Measurements from ENCODE around the gene HIVEP3. TPM values are rescaled to one million over a fixed set of nuclear protein-coding genes. Genes with fewer than 3 reads are reported as not detected.

The HIVEP3 gene
- total RNA-seq, 2 experiments from 2014 or later: 25.3 to 26.2 TPM

GRCh38 chr1:41631154-41631553 lies 287.6 kb downstream of the HIVEP3 start:
- Mint-ChIP-seq H3K27me3 (no peaks in the 10 kb centered on the region), H3K9me3 (no peaks in the 10 kb centered on the region), H3K4me3 (no peak overlapping the region), H3K27ac (no peak overlapping the region), H3K4me1 (ENCODE audit: low read depth) (peaks cover 76% of the 10 kb centered on the region), H3K36me3 (peaks cover 36% of the 10 kb centered on the region)
- ChIA-PET POLR2A (no interaction called here), CTCF (no interaction called here)
- intact Hi-C loops (cut with micrococcal nuclease): no loop called here
- no peak for DNase-seq

DNA sequence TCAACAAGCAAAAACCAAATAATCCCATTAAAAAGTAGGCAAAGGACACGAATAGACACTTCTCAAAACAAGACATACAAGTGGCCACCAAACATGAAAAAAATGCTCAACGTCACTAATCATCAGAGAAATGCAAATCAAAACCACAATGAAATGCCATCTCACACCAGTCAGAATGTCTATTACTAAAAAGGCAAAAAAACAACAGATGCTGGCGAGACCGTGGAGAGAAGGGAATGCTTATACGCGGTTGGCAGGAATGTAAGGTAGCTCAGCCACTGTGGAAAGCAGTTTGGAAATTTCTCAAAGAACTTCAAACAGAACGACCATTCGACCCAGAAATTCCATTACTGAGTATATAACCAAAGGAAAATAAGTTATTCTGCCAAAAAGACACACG lies 289.2 kb downstream of the HIVEP3 start:
- Mint-ChIP-seq H3K4me1 (ENCODE audit: low read depth) (peaks cover 74% of the 10 kb centered on the region), H3K27ac (no peak overlapping the region), H3K27me3 (no peaks in the 10 kb centered on the region), H3K4me3 (no peak overlapping the region), H3K36me3 (peaks cover 43% of the 10 kb centered on the region), H3K9me3 (no peaks in the 10 kb centered on the region)
- DNase-seq: no peak
- POLR2A ChIA-PET: interaction anchor here (1.3 kb wide), 1 partner anchor 31 kb away, joined by 3 read pairs; no protein-coding TSS in a partner anchor
- intact Hi-C loops (cut with micrococcal nuclease): no loop called here
- CTCF ChIA-PET: no interaction called here

- ChIA-PET CTCF (no interaction called here), POLR2A (no interaction called here)
- Mint-ChIP-seq H3K4me1 (ENCODE audit: low read depth) (peaks cover 75% of the 10 kb centered on the region), H3K36me3 (peaks cover 46% of the 10 kb centered on the region), H3K9me3 (no peaks in the 10 kb centered on the region), H3K27me3 (no peaks in the 10 kb centered on the region), H3K4me3 (no peak overlapping the region), H3K27ac (no peak overlapping the region)
- no peak for DNase-seq
- intact Hi-C loops (cut with micrococcal nuclease): no loop called here
Measured at GRCh38 chr1:41629141-41629540, 289.6 kb downstream of the HIVEP3 start.

DNA sequence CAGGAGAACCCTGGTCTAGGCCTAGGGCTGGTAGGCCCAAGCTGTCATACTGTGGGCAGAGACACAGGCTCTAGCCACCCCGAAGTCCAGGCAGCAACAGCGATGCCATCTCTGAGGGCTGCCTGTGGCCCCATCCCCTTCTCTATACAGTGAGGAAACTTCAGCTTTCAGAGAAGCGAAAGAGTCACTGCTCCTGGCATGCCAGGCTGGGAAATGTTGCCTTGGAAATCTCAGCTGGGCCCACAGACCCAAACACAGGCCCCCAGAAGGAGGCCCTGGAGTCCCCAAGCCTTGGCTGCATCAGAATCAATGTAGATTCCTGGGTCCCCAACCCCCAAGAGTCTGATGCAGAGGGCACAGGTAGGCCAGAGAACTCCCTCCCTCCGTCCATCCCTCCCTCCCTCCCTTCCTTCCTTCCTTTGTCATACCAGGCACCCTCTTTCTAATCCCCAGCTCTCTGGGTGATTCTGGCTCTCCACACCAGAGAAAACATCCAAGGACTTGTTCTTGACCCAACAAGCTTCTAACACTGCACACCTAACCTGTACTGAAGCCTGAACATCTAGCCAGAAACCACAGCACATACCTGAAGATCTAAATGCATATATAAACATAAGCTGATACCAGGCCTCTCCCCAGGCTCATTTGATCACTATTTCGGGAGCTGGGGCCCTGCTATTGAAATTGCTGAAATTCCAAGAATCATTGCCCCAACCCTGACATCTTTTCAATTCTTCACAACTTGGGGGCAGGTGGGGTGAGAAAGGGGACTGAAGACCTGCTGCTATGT lies 291.0 kb downstream of the HIVEP3 start:
- Mint-ChIP-seq H3K27me3 (no peaks in the 10 kb centered on the region), H3K9me3 (no peaks in the 10 kb centered on the region), H3K4me3 (no peak overlapping the region), H3K4me1 (ENCODE audit: low read depth) (peaks cover 75% of the 10 kb centered on the region), H3K36me3 (peaks cover 51% of the 10 kb centered on the region), H3K27ac (peak overlapping the region; percentile 71)
- POLR2A ChIA-PET: interaction anchor here (1.5 kb wide), 1 partner anchor 12 kb away, joined by 4 read pairs; no protein-coding TSS in a partner anchor
- DNase-seq: no peak
- CTCF ChIA-PET: no interaction called here
- intact Hi-C loops (cut with micrococcal nuclease): loop anchor here (1.0 kb wide), 1 partner anchor 12 kb away; no protein-coding TSS in a partner anchor

- DNase-seq: peak; percentile 88
Measured at GRCh38 chr1:41626616-41627375, 291.9 kb downstream of the HIVEP3 start.

DNA sequence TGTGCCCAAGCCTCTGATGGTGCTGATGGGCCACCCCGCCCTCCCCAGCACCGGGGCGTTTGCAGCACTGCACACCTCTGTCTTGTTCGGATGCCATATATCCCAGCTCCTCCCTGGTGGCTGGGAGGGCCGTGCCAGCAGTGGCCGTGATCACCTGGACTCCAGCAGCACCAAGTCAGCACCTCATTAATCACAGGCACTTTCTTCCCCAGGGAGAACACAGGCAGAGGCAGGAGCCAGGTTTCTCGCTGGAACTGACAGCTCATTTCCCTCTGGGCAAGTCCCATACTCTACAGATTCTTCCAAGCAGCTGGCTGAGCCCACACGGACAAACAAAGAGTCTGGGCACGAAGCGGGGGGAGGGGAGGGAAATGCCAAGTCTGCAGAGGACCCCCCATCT lies 292.6 kb downstream of the HIVEP3 start:
- H3K4me3 Mint-ChIP-seq: no peak overlapping the region
- CTCF ChIA-PET: no interaction called here
- no peaks in the 10 kb centered on the region for H3K27me3 Mint-ChIP-seq
- POLR2A ChIA-PET: no interaction called here
- no peak for DNase-seq
- peak overlapping the region; percentile 39 for H3K27ac Mint-ChIP-seq
- H3K4me1 Mint-ChIP-seq (ENCODE audit: low read depth): peaks cover 70% of the 10 kb centered on the region
- peaks cover 50% of the 10 kb centered on the region for H3K36me3 Mint-ChIP-seq
- intact Hi-C loops (cut with micrococcal nuclease): no loop called here
- H3K9me3 Mint-ChIP-seq: no peaks in the 10 kb centered on the region

More at GRCh38 chr1:41626616-41627375, 291.9 kb downstream of the HIVEP3 start:
- CTCF ChIA-PET: no interaction called here
- no peak overlapping the region for H3K4me3 Mint-ChIP-seq
- no peaks in the 10 kb centered on the region for H3K9me3 Mint-ChIP-seq
- peak overlapping the region; percentile 60 for H3K27ac Mint-ChIP-seq
- intact Hi-C loops (cut with micrococcal nuclease): loop anchor here (1.0 kb wide), 1 partner anchor 13 kb away; no protein-coding TSS in a partner anchor
- no peaks in the 10 kb centered on the region for H3K27me3 Mint-ChIP-seq
- POLR2A ChIA-PET: interaction anchor here (1.5 kb wide), 1 partner anchor 12 kb away, joined by 4 read pairs; no protein-coding TSS in a partner anchor
- H3K36me3 Mint-ChIP-seq: peaks cover 49% of the 10 kb centered on the region
- peaks cover 73% of the 10 kb centered on the region for H3K4me1 Mint-ChIP-seq (ENCODE audit: low read depth)

DNA sequence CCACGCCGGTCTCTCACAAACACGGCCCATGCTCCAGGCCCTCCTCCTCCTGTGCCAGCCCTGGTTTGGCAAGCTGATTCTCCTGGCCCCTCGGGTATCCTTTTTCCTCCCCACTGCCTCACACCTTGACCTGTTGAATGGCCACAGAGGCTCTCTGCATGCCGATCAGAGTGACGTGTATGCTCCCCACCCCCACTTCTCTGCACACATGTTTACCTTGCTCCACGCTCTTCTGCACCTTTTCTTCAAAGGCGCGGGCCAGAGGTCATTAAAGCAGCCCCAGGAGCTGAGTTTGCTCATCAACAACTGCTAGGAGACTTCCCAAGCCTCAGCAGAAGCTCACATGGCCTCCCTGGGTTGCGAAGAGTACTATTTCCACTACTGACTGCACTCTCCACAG lies 295.0 kb downstream of the HIVEP3 start:
- H3K27ac Mint-ChIP-seq: peak overlapping the region; percentile 29
- DNase-seq: no peak
- POLR2A ChIA-PET: no interaction called here
- CTCF ChIA-PET: no interaction called here
- H3K36me3 Mint-ChIP-seq: peaks cover 42% of the 10 kb centered on the region
- no peaks in the 10 kb centered on the region for H3K9me3 Mint-ChIP-seq
- no peaks in the 10 kb centered on the region for H3K27me3 Mint-ChIP-seq
- intact Hi-C loops (cut with micrococcal nuclease): no loop called here
- no peak overlapping the region for H3K4me3 Mint-ChIP-seq
- H3K4me1 Mint-ChIP-seq (ENCODE audit: low read depth): peaks cover 54% of the 10 kb centered on the region

DNA sequence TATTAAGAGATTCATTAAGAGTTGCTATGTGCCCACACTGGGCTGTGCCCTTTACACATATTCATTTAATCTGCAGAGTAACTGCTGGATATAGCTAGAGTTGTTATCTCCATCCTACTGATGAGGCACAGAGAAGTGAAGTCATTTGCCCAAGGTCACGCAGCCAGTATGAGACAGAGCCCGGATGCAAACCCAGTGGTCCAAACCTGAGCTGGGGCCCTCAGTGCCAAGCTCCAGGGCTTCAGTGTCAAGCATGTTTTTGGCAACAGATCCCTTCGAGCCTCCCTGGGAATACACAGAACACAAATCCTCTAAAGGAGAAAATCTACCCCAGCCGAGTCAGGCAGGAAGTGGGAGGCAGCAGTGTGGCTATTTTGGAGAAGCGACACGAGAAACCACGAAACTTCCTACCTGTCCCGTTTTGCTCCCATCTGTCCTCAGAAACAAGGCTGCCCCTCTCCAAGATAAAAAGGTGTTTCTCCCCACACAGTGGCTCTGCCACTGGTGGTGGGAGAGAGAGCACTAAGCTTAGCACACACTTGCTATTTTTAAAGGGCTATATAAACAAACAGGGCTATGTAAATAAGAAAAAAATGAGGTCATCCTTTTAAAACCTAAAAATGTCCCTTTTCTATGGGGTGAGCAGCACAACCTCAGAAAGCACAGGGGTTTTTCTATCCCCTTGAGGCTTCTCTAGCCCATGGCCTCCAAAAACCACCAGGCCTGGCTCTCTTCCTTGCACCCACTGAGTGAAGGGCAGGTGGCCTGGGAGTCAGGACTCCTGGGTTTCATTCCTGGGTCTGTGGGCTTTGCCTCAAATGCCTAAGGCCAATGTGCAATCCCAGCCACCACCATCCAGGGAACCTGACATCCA lies 295.6 kb downstream of the HIVEP3 start:
- peak overlapping the region; percentile 36 for H3K27ac Mint-ChIP-seq
- H3K4me3 Mint-ChIP-seq: no peak overlapping the region
- intact Hi-C loops (cut with micrococcal nuclease): no loop called here
- POLR2A ChIA-PET: no interaction called here
- H3K36me3 Mint-ChIP-seq: peaks cover 39% of the 10 kb centered on the region
- H3K9me3 Mint-ChIP-seq: no peaks in the 10 kb centered on the region
- CTCF ChIA-PET: no interaction called here
- no peak for DNase-seq
- H3K4me1 Mint-ChIP-seq (ENCODE audit: low read depth): peaks cover 50% of the 10 kb centered on the region
- no peaks in the 10 kb centered on the region for H3K27me3 Mint-ChIP-seq

DNA sequence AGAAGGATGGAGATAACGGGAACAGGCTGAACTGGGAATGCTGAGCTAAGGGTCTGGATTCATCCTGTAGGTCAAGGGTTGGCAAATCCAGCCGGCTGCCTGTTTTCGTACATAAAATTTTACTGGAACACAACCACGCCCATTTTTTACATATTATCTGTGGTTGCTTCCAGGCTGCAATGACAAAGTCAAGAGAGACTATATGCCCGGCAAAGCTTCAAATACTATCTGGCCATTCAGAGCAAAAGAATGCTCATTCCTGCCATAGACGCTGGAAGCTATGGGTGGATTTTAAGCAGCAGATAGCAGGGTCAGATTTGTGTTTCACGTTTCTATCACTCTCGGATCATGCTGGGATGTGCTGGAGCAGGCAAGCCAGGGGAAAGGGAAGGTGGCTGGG lies 296.3 kb downstream of the HIVEP3 start:
- peaks cover 45% of the 10 kb centered on the region for H3K4me1 Mint-ChIP-seq (ENCODE audit: low read depth)
- no peak overlapping the region for H3K4me3 Mint-ChIP-seq
- no peaks in the 10 kb centered on the region for H3K9me3 Mint-ChIP-seq
- H3K27ac Mint-ChIP-seq: no peak overlapping the region
- CTCF ChIA-PET: no interaction called here
- H3K27me3 Mint-ChIP-seq: no peaks in the 10 kb centered on the region
- no peak for DNase-seq
- intact Hi-C loops (cut with micrococcal nuclease): no loop called here
- POLR2A ChIA-PET: no interaction called here
- H3K36me3 Mint-ChIP-seq: peaks cover 33% of the 10 kb centered on the region

DNA sequence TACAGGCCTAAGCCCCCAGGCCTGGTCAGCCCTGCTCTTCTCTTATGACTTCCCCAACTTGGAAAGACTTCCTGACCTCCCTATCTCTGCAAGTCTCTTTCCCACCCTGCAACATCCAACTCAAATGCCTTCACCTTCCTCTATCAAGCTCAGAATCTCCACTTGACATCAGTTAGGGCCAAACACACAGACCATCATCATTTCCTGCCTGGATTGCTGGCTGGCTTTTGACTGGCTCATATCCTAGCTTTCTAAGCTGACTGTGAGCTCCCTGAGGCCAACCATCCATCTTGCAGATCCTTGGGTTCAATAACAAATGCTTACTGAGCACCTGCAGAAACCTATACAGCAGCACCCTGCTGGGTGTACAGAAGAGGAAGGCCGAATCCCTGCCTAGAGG lies 296.9 kb downstream of the HIVEP3 start:
- H3K9me3 Mint-ChIP-seq: no peaks in the 10 kb centered on the region
- peaks cover 40% of the 10 kb centered on the region for H3K4me1 Mint-ChIP-seq (ENCODE audit: low read depth)
- no peak overlapping the region for H3K4me3 Mint-ChIP-seq
- intact Hi-C loops (cut with micrococcal nuclease): no loop called here
- no peak overlapping the region for H3K27ac Mint-ChIP-seq
- H3K27me3 Mint-ChIP-seq: no peaks in the 10 kb centered on the region
- H3K36me3 Mint-ChIP-seq: peaks cover 31% of the 10 kb centered on the region
- POLR2A ChIA-PET: no interaction called here
- DNase-seq: no peak
- CTCF ChIA-PET: no interaction called here

DNA sequence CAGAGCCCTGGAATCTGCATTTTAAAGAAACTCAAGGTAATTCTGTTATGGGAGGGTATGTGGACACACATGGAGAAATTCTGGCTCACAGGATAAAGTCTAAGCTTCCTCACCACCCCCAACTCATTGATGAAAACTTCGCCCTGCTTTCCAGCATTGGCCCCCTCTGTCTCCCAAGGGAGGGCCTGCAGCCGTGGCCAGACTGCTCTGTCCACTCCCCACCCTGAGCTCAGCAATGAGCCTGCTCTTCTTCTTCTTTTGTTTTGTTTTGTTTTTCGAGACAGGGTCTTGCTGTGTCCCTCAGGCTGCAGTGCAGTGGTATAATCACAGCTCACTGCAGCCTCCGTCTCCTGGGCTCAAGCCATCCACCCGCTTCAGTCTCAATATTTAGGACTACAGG lies 297.5 kb downstream of the HIVEP3 start:
- Mint-ChIP-seq H3K27ac (no peak overlapping the region), H3K36me3 (peaks cover 27% of the 10 kb centered on the region), H3K4me1 (ENCODE audit: low read depth) (peaks cover 36% of the 10 kb centered on the region), H3K9me3 (no peaks in the 10 kb centered on the region), H3K27me3 (no peaks in the 10 kb centered on the region), H3K4me3 (no peak overlapping the region)
- CTCF ChIA-PET: no interaction called here
- no peak for DNase-seq
- POLR2A ChIA-PET: no interaction called here
- intact Hi-C loops (cut with micrococcal nuclease): no loop called here

Measured in activated CD4-positive, alpha-beta memory T cell treated with anti-CD3 and anti-CD28 coated beads for 36 hours (primary cell).